Testis (tissue), 2 donors: Measurements from ENCODE around the gene CYP4A22.

Source experiments
- CTCF ChIP-seq, 3 experiments: fragments of 450-650 bp in 2 of 3; fragments of 200-600 bp in 1 of 3; sonication (generic) in 1 of 3; IDR thresholded peaks; one replicate each; pipeline ENCODE4 v1.5.1; 2016 to 2019; ENCODE audit warnings: antibody characterized with exemption in 3 of 3, mild to moderate bottlenecking in 2 of 3, moderate library complexity in 1 of 3
- POLR2A ChIP-seq: fragments of 450-650 bp; IDR thresholded peaks from one replicate; pipeline ENCODE4 v1.6.1; 2017; ENCODE audit warnings: antibody characterized with exemption, mild to moderate bottlenecking, moderate library complexity

GRCh38 chr1:47161298-47162040, 24.2 kb downstream of the CYP4A22 start:
- TF ChIP-seq CTCF (IDR thresholded peaks at IDR 0.05) = no peak
- TF ChIP-seq POLR2A = no peak
